KMS-11 (cell line): ENCODE data around the gene PPP1R3G.

Experiments used
- H2AFZ ChIP-seq: fragments of 200-600 bp; sonication (generic); 2 replicates; pipeline ENCODE4 v1.6.1; 2016; ENCODE audit warnings: antibody characterized with exemption, mixed run types, low read depth
- H3K27ac ChIP-seq: fragments of 200-600 bp; sonication (generic); 2 replicates; pipeline ENCODE4 v1.6.1; 2016; ENCODE audit warnings: mild to moderate bottlenecking, mixed run types
- H3K27me3 ChIP-seq: fragments of 200-600 bp; sonication (generic); 2 replicates; pipeline ENCODE4 v1.6.1; 2017; ENCODE audit warnings: mild to moderate bottlenecking, low read depth, mixed run types, moderate library complexity; ENCODE audit not compliant: insufficient read depth
- H3K36me3 ChIP-seq: fragments of 200-600 bp; sonication (generic); 2 replicates; pipeline ENCODE4 v1.6.1; 2017; ENCODE audit warnings: mild to moderate bottlenecking, mixed run types; ENCODE audit not compliant: insufficient read depth
- H3K4me1 ChIP-seq: fragments of 200-600 bp; sonication (generic); 2 replicates; pipeline ENCODE4 v1.6.1; 2016; ENCODE audit warnings: mild to moderate bottlenecking, low read depth, mixed run types; ENCODE audit not compliant: poor library complexity, severe bottlenecking
- H3K4me2 ChIP-seq: fragments of 200-600 bp; sonication (generic); 2 replicates; pipeline ENCODE4 v1.7.0; 2016; ENCODE audit warnings: mild to moderate bottlenecking, mixed run types
- H3K4me3 ChIP-seq: fragments of 200-600 bp; sonication (generic); IDR thresholded peaks from 2 replicates; pipeline ENCODE4 v1.6.1; 2017; ENCODE audit warnings: low read depth, low read length, mixed read lengths; ENCODE audit not compliant: insufficient read depth
- H3K79me2 ChIP-seq: fragments of 200-600 bp; sonication (generic); 2 replicates; pipeline ENCODE4 v1.6.1; 2016; ENCODE audit warnings: low read depth, mixed run types; ENCODE audit not compliant: insufficient read depth
- H3K9ac ChIP-seq: fragments of 200-600 bp; sonication (generic); 2 replicates; pipeline ENCODE4 v1.6.1; 2016; ENCODE audit warnings: mild to moderate bottlenecking, mixed run types
- H4K20me1 ChIP-seq: fragments of 200-600 bp; sonication (generic); 2 replicates; pipeline ENCODE4 v1.6.1; 2016; ENCODE audit warnings: mild to moderate bottlenecking, mixed run types; ENCODE audit not compliant: insufficient read depth
- CTCF ChIP-seq: fragments of 200-600 bp; sonication (generic); conservative IDR thresholded peaks from 2 replicates; pipeline ENCODE4 v1.6.1; 2017; ENCODE audit warnings: low read depth, mild to moderate bottlenecking, antibody characterized with exemption, low read length, moderate library complexity, mixed read lengths

Gene PPP1R3G

GRCh38 chr6:5078121-5078669 is 6.9 kb upstream of the PPP1R3G start:
- peaks cover 4% of the 10 kb centered on the region for H3K4me1 ChIP-seq
- H3K27ac ChIP-seq: no peak overlapping the region
- H3K4me2 ChIP-seq: no peak overlapping the region
- H3K4me3 ChIP-seq: no peak overlapping the region
- no peak overlapping the region for H2AFZ ChIP-seq
- H4K20me1 ChIP-seq: no peaks in the 10 kb centered on the region
- no peaks in the 10 kb centered on the region for H3K79me2 ChIP-seq
- H3K9ac ChIP-seq: no peak overlapping the region
- no peaks in the 10 kb centered on the region for H3K27me3 ChIP-seq
- no peaks in the 10 kb centered on the region for H3K36me3 ChIP-seq
- no peak for TF ChIP-seq CTCF

- Histone ChIP-seq H3K4me1 (no peaks in the 10 kb centered on the region), H3K4me3 (no peak overlapping the region), H3K4me2 (no peak overlapping the region), H3K27ac (no peak overlapping the region), H4K20me1 (no peaks in the 10 kb centered on the region), H3K27me3 (no peaks in the 10 kb centered on the region), H3K9ac (no peak overlapping the region), H3K79me2 (no peaks in the 10 kb centered on the region), H2AFZ (no peak overlapping the region), H3K36me3 (no peaks in the 10 kb centered on the region)
- no peak for TF ChIP-seq CTCF
Observed at GRCh38 chr6:5079692-5080091, 5.4 kb upstream of the PPP1R3G start.

- no peak for TF ChIP-seq CTCF
- Histone ChIP-seq H3K9ac (no peak overlapping the region), H2AFZ (no peak overlapping the region)
Observed at GRCh38 chr6:5080574-5080973, 4.6 kb upstream of the PPP1R3G start.

GRCh38 chr6:5081182-5081581 is 4.0 kb upstream of the PPP1R3G start:
- no peak overlapping the region for H3K4me3 ChIP-seq
- no peak for TF ChIP-seq CTCF

More at GRCh38 chr6:5080574-5080973, 4.6 kb upstream of the PPP1R3G start:
- Histone ChIP-seq H3K4me3 (no peak overlapping the region), H4K20me1 (no peaks in the 10 kb centered on the region), H3K79me2 (no peaks in the 10 kb centered on the region), H3K27me3 (no peaks in the 10 kb centered on the region), H3K4me2 (no peak overlapping the region), H3K4me1 (no peaks in the 10 kb centered on the region), H3K36me3 (no peaks in the 10 kb centered on the region), H3K27ac (no peak overlapping the region)

More at GRCh38 chr6:5081182-5081581, 4.0 kb upstream of the PPP1R3G start:
- H3K4me1 ChIP-seq: no peaks in the 10 kb centered on the region
- H3K4me2 ChIP-seq: no peak overlapping the region
- H4K20me1 ChIP-seq: no peaks in the 10 kb centered on the region
- no peaks in the 10 kb centered on the region for H3K79me2 ChIP-seq
- no peak overlapping the region for H3K9ac ChIP-seq
- H2AFZ ChIP-seq: no peak overlapping the region
- no peaks in the 10 kb centered on the region for H3K36me3 ChIP-seq
- no peaks in the 10 kb centered on the region for H3K27me3 ChIP-seq
- H3K27ac ChIP-seq: no peak overlapping the region
